ENCODE measurements around the gene CYP3A4. TPM values are rescaled to one million over a fixed set of nuclear protein-coding genes. Genes with fewer than 3 reads are reported as not detected.

The CYP3A4 gene
- total and polyA plus RNA-seq, 2 of the 13 experiments (the other 11 are each of a cell fraction or from before 2014, with no cell fraction given): 0.11 to 0.24 TPM

- POLR2A ChIA-PET: interaction anchor here (0.6 to 1.4 kb wide), 7 partner anchors 9 to 177 kb away, joined by 3 to 8 read pairs (median 4); partner anchors contain the start of gene TRIM4
- peak overlapping the region in 1 of 3 experiments; percentile 2; a peak in 1 of 6 replicates for H3K4me3 ChIP-seq (replicated peaks in 1 of 3; ENCODE audit: insufficient read depth in 1 of 3, low read depth in 2 of 3, low read length in 3 of 3)
- no peak overlapping the region for H3K9ac ChIP-seq (ENCODE audit: insufficient read depth, low read depth, low read length)
- H3K36me3 ChIP-seq (replicated peaks in 1 of 2; ENCODE audit: control insufficient read depth in 1 of 2, insufficient read depth in 2 of 2, low read length in 2 of 2): no peaks in the 10 kb centered on the region
- no peaks in the 10 kb centered on the region for H3K9me3 ChIP-seq (ENCODE audit: low read length)
- DNase-seq (ENCODE audit: low spot score): peak; percentile 83
- peak overlapping the region; percentile 40 for H3K4me2 ChIP-seq (ENCODE audit: low read depth, low read length)
- H3K4me1 ChIP-seq (ENCODE audit: insufficient read depth, low read length): peaks cover 62% of the 10 kb centered on the region
- H3K27me3 ChIP-seq (ENCODE audit: control insufficient read depth in 1 of 2, insufficient read depth in 2 of 2, low read length in 2 of 2): no peaks in the 10 kb centered on the region
- no peak overlapping the region for H2AFZ ChIP-seq (ENCODE audit: low read length)
- CTCF ChIA-PET (ENCODE audit: low intra/inter-chr PET ratio, low total read pairs): no interaction called here
- H3K27ac ChIP-seq (ENCODE audit: extremely low read length, insufficient read depth, low read length): peak overlapping the region; percentile 51
- FAIRE-seq: peak; percentile 89
- intact Hi-C loops (cut with micrococcal nuclease; ENCODE audit: unreplicated experiment) (loop anchor here (5.0 kb wide), 1 partner anchor 84 kb away; the partner anchor contains the start of gene CYP3A43), in situ Hi-C loops (cut with HindIII; ENCODE audit: extremely low pct_ligation_motif_present, low pct_unique_long_range_greater_than_20kb) (no loop called here)
- BruUV-seq (replicated peaks): no TSS peak
- peak; percentile 94 for ATAC-seq
- H3K79me2 ChIP-seq (ENCODE audit: insufficient read depth, low read length): no peaks in the 10 kb centered on the region
- no peaks in the 10 kb centered on the region for H4K20me1 ChIP-seq (ENCODE audit: insufficient read depth, low read length)
- 33% methylated on average over 2 of the region's 4 CpGs for WGBS (ENCODE audit: low lambda C conversion rate)
- TF ChIP-seq ZNF788 (CRISPR knock-in tag; IDR thresholded peaks at IDR 0.05; ENCODE audit: borderline replicate concordance) (0 out of 2 replicates have a peak, but pooled peaks have one; percentile 29), MAZ (IDR thresholded peaks at IDR 0.05; ENCODE audit: borderline replicate concordance, low read depth, low read length) (no peak), MAZ (CRISPR knock-in tag; IDR thresholded peaks at IDR 0.05; ENCODE audit: low read depth) (0 out of 2 replicates have a peak, but pooled peaks have one; percentile 51), ARID5B (CRISPR knock-in tag; IDR thresholded peaks at IDR 0.05) (peak; percentile 100), HOXA9 (CRISPR knock-in tag; IDR thresholded peaks at IDR 0.05; ENCODE audit: borderline replicate concordance) (no peak), ARID3A (IDR thresholded peaks at IDR 0.05; ENCODE audit: low read depth, low read length) (peak; percentile 89), MAFF (IDR thresholded peaks at IDR 0.05; ENCODE audit: low read depth, low read length) (peak; percentile 24; the same call in 1 of the 2 replicates), SALL2 (CRISPR knock-in tag; IDR thresholded peaks at IDR 0.05) (no peak), GPBP1L1 (CRISPR knock-in tag; IDR thresholded peaks at IDR 0.05) (no peak), GABPA (IDR thresholded peaks at IDR 0.05; ENCODE audit: low read depth, low read length) (no peak), GABPA (CRISPR knock-in tag; IDR thresholded peaks at IDR 0.05; ENCODE audit: low read depth) (peak; percentile 39; the same call in 1 of the 2 replicates), ARID4A (CRISPR knock-in tag; IDR thresholded peaks at IDR 0.05; ENCODE audit: borderline replicate concordance) (peak; percentile 32; the same call in 1 of the 2 replicates)
These were observed 41.1 kb downstream of the CYP3A4 start for GRCh38 chr7:99742737-99743394.

Data from HepG2 (cell line).